Neural progenitor cell (in vitro differentiated cells): ENCODE data around the gene WIPF1. TPM values are rescaled to one million over a fixed set of nuclear protein-coding genes. Genes with fewer than 3 reads are reported as not detected.

Experiments
- DNase-seq: peaks from one replicate; pipeline ENCODE4 v3.0.0-alpha.2; 2016; ENCODE audit warnings: low spot score
- H2AFZ ChIP-seq: fragments of 200-600 bp; sonication (generic); replicated peaks from 2 replicates; pipeline ENCODE4 v1.6.1; 2016; ENCODE audit warnings: antibody characterized with exemption
- H3F3A ChIP-seq: fragments of 200-600 bp; sonication (generic); 2 replicates; pipeline ENCODE4 v1.6.1; 2016; ENCODE audit warnings: antibody characterized with exemption, low read depth
- H3K27ac ChIP-seq: fragments of 200-600 bp; sonication (generic); 2 replicates; pipeline ENCODE4 v1.5.1; 2016; ENCODE audit warnings: mild to moderate bottlenecking
- H3K27me3 ChIP-seq: fragments of 200-600 bp; sonication (generic); 2 replicates; pipeline ENCODE4 v1.6.1; 2016; ENCODE audit warnings: mild to moderate bottlenecking, moderate library complexity
- H3K36me3 ChIP-seq: fragments of 200-600 bp; sonication (generic); 2 replicates; pipeline ENCODE4 v1.5.1; 2016
- H3K4me1 ChIP-seq: fragments of 200-600 bp; sonication (generic); 2 replicates; pipeline ENCODE4 v1.6.1; 2016; ENCODE audit warnings: mixed run types
- H3K4me2 ChIP-seq: fragments of 200-600 bp; sonication (generic); 2 replicates; pipeline ENCODE4 v1.6.1; 2016
- H3K4me3 ChIP-seq: fragments of 200-600 bp; sonication (generic); 2 replicates; pipeline ENCODE4 v1.5.1; 2016
- H3K79me2 ChIP-seq: fragments of 200-600 bp; sonication (generic); 2 replicates; pipeline ENCODE4 v1.6.1; 2016; ENCODE audit warnings: low read depth
- H3K9ac ChIP-seq: fragments of 200-600 bp; sonication (generic); 2 replicates; pipeline ENCODE4 v1.6.1; 2016
- H3K9me3 ChIP-seq: fragments of 200-600 bp; sonication (generic); 2 replicates; pipeline ENCODE4 v1.5.1; 2016; ENCODE audit warnings: low read depth
- H4K20me1 ChIP-seq: fragments of 200-600 bp; sonication (generic); 2 replicates; pipeline ENCODE4 v1.6.1; 2016; ENCODE audit warnings: low read depth
- H3K27ac Mint-ChIP-seq: 3 replicates; pipeline ENCODE4 v1.8.0; 2021; ENCODE audit warnings: mixed read lengths
- H3K27me3 Mint-ChIP-seq: 2 replicates; pipeline ENCODE4 v1.8.0; 2022; ENCODE audit warnings: low read depth, mild to moderate bottlenecking, inconsistent platforms, moderate library complexity, mixed read lengths; ENCODE audit not compliant: insufficient read depth
- H3K36me3 Mint-ChIP-seq: 3 replicates; pipeline ENCODE4 v1.8.0; 2021; ENCODE audit warnings: mixed read lengths
- H3K4me1 Mint-ChIP-seq: 3 replicates; pipeline ENCODE4 v1.8.0; 2021; ENCODE audit warnings: mixed read lengths
- H3K4me3 Mint-ChIP-seq: 3 replicates; pipeline ENCODE4 v1.8.0; 2021; ENCODE audit warnings: mild to moderate bottlenecking, moderate library complexity, mixed read lengths
- H3K9me3 Mint-ChIP-seq: 3 replicates; pipeline ENCODE4 v1.8.0; 2020; ENCODE audit warnings: mixed read lengths
- CTCF ChIP-seq: fragments of 200-600 bp; sonication (generic); IDR thresholded peaks from 2 replicates; pipeline ENCODE4 v1.5.1; 2017; ENCODE audit warnings: antibody characterized with exemption, mild to moderate bottlenecking
- EZH2 ChIP-seq: fragments of 200-600 bp; sonication (generic); IDR thresholded peaks from 2 replicates; pipeline ENCODE4 v1.6.1; 2017; ENCODE audit warnings: antibody characterized with exemption, mild to moderate bottlenecking, moderate library complexity
- EZH2phosphoT487 ChIP-seq: fragments of 200-600 bp; sonication (generic); IDR thresholded peaks from 2 replicates; pipeline ENCODE4 v1.6.1; 2017; ENCODE audit warnings: antibody characterized with exemption
- total RNA-seq: library from RNA; depleted of rRNA; stranded (reverse); fragments of >200 nt; gene quantifications from 2 replicates; pipeline ENCODE4 v1.2.3, GENCODE V29; 2015; ENCODE audit warnings: low replicate concordance

Gene WIPF1
- total RNA-seq, 1 donor from 2014 or later: 17.2 TPM

GRCh38 chr2:174610243-174610995 lies 12.8 kb upstream of the WIPF1 start:
- H3K9me3 Mint-ChIP-seq: no peaks in the 10 kb centered on the region
- no peaks in the 10 kb centered on the region for H3K4me1 ChIP-seq

GRCh38 chr2:174609261-174609660 lies 11.7 kb upstream of the WIPF1 start:
- Histone ChIP-seq H3K27me3 (no peaks in the 10 kb centered on the region), H3K4me3 (no peak overlapping the region), H3K36me3 (no peaks in the 10 kb centered on the region), H4K20me1 (no peaks in the 10 kb centered on the region), H2AFZ (no peak overlapping the region), H3K9ac (no peak overlapping the region), H3K79me2 (no peaks in the 10 kb centered on the region), H3F3A (no peaks in the 10 kb centered on the region), H3K27ac (no peak overlapping the region), H3K9me3 (no peaks in the 10 kb centered on the region), H3K4me2 (no peak overlapping the region), H3K4me1 (no peaks in the 10 kb centered on the region)
- peaks cover 2% of the 10 kb centered on the region for H3K36me3 Mint-ChIP-seq
- no peak overlapping the region for H3K4me3 Mint-ChIP-seq
- no peaks in the 10 kb centered on the region for H3K4me1 Mint-ChIP-seq
- no peaks in the 10 kb centered on the region for H3K9me3 Mint-ChIP-seq
- DNase-seq: no peak
- no peak for TF ChIP-seq EZH2
- no peak for TF ChIP-seq CTCF
- no peak for TF ChIP-seq EZH2phosphoT487
- H3K27ac Mint-ChIP-seq: no peak overlapping the region
- no peaks in the 10 kb centered on the region for H3K27me3 Mint-ChIP-seq

More at GRCh38 chr2:174610243-174610995, 12.8 kb upstream of the WIPF1 start:
- Histone ChIP-seq H4K20me1 (no peaks in the 10 kb centered on the region), H3K27me3 (no peaks in the 10 kb centered on the region), H3K9ac (no peak overlapping the region), H3K9me3 (no peaks in the 10 kb centered on the region), H2AFZ (no peak overlapping the region), H3F3A (no peaks in the 10 kb centered on the region), H3K79me2 (no peaks in the 10 kb centered on the region), H3K27ac (no peak overlapping the region), H3K4me3 (no peak overlapping the region), H3K4me2 (no peak overlapping the region), H3K36me3 (no peaks in the 10 kb centered on the region)
- Mint-ChIP-seq H3K4me3 (no peak overlapping the region), H3K4me1 (no peaks in the 10 kb centered on the region), H3K27ac (no peak overlapping the region), H3K27me3 (no peaks in the 10 kb centered on the region), H3K36me3 (peaks cover 2% of the 10 kb centered on the region)
- DNase-seq: no peak
- no peak for TF ChIP-seq EZH2phosphoT487
- TF ChIP-seq CTCF: no peak
- TF ChIP-seq EZH2: no peak

- Histone ChIP-seq H3K27me3 (no peaks in the 10 kb centered on the region), H3K79me2 (no peaks in the 10 kb centered on the region), H3K27ac (no peak overlapping the region), H3K4me2 (no peak overlapping the region), H3K4me3 (no peak overlapping the region), H4K20me1 (no peaks in the 10 kb centered on the region), H3K4me1 (no peaks in the 10 kb centered on the region), H3K9ac (no peak overlapping the region), H2AFZ (no peak overlapping the region), H3K36me3 (no peaks in the 10 kb centered on the region), H3K9me3 (no peaks in the 10 kb centered on the region), H3F3A (no peaks in the 10 kb centered on the region)
- no peak for DNase-seq
- Mint-ChIP-seq H3K27me3 (no peaks in the 10 kb centered on the region), H3K27ac (no peak overlapping the region), H3K9me3 (no peaks in the 10 kb centered on the region), H3K4me3 (no peak overlapping the region), H3K4me1 (no peaks in the 10 kb centered on the region), H3K36me3 (peaks cover 2% of the 10 kb centered on the region)
- TF ChIP-seq EZH2phosphoT487 (no peak), CTCF (no peak), EZH2 (no peak)
These were observed 11.2 kb upstream of the WIPF1 start for GRCh38 chr2:174608866-174609214.
